GM19372 (cell line): Measurements from ENCODE around the gene SYT2.
"Not testable (repeated sequence)": the region's sequence is repeated elsewhere in the genome, so short reads cannot be mapped to it uniquely, and the experiment has no call there.

Experiments used
- ATAC-seq: cut with Tn5 transposase; IDR thresholded peaks from one replicate; pipeline ENCODE4 v1.9.1; 2021; ENCODE audit warnings: mild to moderate bottlenecking, low read depth, moderate library complexity; ENCODE audit not compliant: unreplicated experiment

SYT2 gene

GRCh38 chr1:202627036-202627435, 83.2 kb downstream of the SYT2 start:
- ATAC-seq: not testable (repeated sequence)

GRCh38 chr1:202625416-202626360, 84.6 kb downstream of the SYT2 start:
- no peak for ATAC-seq

DNA sequence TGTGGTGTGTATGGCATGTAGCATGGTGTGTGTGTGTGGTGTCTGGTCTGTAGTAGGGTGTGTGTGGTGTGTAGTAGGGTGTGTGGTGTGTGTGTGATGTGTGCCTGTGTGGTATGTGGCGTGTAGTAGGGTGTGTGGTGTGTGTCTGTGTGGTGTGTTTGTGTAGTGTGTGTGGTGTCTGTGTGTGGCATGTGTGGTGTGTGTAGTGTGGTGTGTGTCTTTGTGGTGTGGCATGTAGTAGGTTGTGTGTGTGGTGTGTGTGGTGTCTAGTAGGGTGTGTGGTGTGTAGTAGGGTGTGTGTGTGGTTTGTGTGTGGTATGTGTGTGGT, 85.5 kb downstream of the SYT2 start:
- no peak for ATAC-seq

GRCh38 chr1:202624088-202624780, 86.0 kb downstream of the SYT2 start:
- ATAC-seq: no peak

DNA sequence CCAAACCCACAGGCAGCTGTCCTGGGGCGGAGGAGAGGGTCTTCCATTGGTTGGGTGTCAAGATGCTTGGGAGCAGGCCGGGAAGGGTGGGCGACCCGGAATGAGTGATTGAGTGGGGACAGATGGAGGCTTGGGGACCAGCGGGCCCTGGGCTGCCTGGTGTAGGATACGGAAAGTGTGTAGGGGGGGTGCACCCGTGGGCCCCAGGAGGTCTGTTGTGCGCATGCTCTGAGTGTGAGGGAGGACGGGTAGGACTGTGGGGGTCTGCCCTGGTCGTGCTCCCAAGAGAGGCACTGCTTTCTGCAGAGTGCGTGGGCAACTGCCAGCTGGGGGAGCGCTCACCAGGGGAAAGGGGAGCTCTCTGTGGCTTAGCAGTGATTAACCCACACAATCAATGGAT, 86.8 kb downstream of the SYT2 start:
- ATAC-seq: not testable (repeated sequence)

DNA sequence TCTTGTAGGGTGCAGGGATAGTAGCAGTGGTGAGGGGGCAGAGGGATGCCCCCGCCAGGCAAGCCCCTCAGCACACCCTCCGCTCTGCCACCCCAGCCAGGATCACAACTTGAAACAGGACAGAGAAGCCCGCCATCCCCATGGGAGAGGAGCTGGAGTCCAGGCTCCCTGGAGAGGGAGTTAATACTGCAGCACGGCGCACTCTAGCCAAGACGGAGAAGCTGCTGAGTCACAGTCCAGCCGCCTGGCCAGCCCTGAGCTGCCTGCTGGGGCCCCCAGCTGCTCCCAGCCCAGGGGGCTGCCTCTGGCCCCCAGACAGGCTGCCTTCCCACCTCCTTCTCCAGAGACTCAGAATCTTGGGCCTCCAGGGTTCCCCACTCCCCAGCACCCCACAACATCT, 87.2 kb downstream of the SYT2 start:
- no peak for ATAC-seq

GRCh38 chr1:202622388-202622787, 87.9 kb downstream of the SYT2 start:
- ATAC-seq: no peak

GRCh38 chr1:202621446-202621845, 88.8 kb downstream of the SYT2 start:
- no peak for ATAC-seq

GRCh38 chr1:202620036-202620435, 90.2 kb downstream of the SYT2 start:
- ATAC-seq: not testable (repeated sequence)

- ATAC-seq: no peak
Observed at GRCh38 chr1:202619505-202619904, 90.7 kb downstream of the SYT2 start.

DNA sequence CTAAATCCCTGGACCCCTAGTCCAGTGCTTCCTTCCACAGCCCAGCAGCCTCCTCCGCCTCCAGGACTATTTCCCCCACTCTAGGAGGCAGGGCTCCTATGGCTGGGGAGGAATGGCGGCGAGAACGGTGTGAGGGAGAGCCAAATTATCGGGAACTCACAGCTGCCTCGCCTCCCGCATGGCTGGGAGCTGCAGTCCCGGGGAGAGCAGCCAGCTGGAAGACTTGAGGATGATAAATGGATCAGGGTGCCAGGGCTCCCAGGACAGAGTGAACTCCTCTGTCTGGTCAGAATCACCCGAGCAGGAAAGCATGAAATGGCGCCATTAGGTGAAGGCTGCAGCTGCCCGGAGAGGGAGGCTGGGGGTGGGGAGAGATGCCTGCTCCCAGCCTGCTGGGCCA, 91.2 kb downstream of the SYT2 start:
- ATAC-seq: not testable (repeated sequence)

DNA sequence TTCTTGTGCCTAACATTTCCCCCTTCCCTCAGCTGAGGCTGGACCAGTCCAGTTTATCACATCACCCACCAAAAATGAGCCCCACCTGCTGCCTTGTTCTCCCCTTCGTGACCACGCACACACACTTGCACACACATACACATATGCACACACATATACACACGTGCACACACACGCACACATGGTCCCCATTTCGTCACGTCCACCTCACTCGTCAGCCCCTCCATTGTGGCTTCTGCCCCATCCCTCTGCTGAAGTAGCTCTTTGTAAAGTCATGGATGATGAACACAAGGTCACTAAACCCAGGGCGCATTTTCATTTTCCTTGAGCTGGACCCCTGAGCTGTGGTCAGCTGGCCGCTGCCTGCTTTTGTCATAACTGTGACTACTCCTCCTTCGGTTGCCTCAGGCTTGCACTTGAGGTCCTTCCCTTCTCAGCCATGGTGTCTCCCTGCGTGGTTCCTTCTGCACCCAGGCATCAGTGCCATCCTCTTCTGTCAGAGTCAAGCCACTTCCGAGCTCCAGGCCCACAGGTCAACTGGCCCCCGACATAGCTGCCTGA, 93.8 kb downstream of the SYT2 start:
- peak; percentile 22 for ATAC-seq

DNA sequence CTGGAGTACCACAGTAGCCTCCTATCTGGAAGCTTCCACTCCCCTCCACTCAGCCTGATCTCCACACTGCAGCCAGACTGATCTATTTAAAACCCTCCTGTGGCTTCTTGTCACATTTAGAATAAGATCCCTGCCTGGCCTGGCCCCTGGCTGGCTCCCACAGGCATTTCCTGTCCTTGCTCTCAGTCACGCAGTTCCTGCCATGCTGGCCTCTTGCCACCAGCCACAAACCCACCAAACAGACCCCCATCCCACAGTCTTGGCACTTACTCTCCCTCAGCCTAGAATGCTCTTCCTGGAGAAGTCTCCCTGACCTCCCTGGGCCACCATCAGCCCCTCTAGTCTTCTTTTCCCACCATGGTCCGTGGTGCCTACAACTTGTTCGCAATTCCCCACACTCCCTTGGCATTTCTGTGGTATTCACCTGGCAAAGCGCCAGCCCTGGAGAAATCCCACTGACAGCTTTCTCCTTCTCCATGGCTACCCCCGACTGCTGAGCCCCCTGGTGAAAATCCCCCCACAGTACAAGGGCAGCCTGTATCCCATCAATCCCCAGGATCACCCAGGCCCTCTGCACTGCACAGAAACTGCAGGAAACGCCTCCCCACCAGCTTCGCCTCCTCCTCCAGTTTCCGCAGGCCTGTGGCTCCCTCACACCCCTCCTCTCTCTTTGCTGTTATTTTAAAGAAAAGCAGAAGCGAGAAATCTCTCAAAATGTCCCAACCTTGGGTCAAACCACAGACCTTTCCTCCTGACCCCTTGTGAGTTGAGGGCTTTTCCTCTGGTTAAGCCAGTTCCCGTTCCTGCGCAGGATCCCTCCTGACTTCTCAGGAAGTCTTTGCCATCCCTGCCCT, 94.5 kb downstream of the SYT2 start:
- ATAC-seq: peak; percentile 66

DNA sequence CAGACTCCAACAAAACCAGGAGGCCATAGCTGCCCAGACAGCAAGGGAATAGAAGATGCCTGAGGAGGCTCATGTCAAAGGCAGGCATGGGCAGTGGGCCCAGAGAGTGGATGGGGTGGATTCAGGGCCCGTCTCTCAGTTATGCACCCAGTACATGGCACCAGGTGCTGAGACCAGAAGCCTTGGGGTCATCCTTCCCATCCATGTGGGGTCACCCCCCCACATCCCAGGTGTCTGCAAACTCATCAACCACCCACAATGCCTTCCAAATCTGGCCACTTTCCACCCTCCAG, 95.1 kb downstream of the SYT2 start:
- not testable (repeated sequence) for ATAC-seq

DNA sequence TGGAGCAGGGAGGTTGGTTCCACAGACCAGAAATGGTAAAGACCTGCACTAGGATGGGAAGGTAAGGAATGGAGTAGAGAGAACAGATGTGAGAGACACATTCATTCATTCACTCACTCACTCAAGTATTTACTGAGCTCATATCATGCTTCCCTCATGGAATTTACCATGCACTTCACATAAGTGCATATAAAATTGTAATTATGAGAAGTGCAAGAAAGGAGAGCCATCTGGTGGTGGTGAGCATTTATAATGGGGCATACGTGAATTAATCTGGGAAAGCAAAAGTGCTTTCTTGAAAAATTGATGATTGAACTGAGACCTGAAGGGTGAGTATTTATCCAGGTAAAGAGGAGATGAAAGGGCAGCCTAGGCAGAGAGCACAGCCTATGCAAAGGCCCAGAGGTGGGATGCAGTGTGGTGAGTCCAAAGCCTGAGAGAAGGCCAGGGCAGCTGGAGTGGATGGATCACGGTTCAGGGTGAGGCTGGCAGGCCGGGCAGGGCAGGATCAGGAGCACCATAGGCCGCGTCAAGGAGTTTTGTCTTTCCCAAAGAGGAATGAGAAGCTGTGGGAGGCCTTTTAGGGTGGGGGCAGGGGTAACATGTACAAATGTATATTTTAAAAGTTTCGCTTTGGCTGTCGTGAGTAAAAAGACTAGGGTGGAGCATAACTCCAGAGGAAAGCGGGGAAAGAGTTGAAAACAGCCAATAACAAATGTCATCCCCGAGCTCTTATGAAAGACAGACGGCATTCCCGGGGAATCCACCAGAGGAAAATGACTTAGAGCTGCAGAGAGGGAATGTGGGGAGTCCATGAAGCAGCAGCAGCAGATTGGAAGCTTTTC, 95.7 kb downstream of the SYT2 start:
- ATAC-seq: not testable (repeated sequence)

DNA sequence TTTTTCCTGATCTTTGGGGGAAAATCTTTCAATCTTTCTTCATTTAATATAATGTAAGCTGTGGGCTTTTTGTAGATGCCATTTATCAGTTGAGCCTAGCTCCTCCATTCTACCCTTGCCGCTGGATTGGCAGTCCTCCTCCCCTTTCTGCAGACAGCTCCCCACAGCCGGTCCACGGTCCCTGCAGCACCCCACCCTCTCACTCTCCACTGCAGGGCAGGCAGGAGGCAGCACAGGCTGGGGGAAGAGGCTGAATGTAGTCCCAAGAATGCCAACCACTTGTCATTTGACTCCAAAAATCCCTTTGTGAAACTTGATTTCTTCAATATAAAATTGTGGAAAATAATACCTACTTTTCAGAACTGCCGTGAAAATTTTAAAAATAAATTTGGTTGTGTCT, 96.7 kb downstream of the SYT2 start:
- no peak for ATAC-seq

- ATAC-seq: not testable (repeated sequence)
Observed at GRCh38 chr1:202612036-202612435, 98.2 kb downstream of the SYT2 start.

DNA sequence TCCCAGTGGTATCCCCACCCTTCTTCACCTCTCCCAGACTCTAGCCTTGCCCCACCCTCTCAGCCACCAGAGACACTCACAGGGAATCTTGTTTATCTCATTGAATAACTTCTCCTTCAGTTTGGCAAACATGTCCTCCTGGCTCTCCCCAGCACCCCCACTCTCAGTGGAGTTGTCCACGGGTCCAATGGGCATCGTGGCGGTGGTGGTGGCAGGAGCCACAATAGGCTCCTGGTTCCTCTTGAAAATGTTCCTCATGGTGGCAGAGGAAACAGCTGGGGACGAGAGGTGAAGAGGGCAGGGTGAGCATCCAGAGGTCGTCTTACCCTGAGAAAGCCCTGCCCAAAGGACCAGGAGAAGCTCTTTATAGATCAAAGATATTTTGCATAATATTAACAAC, 104.7 kb downstream of the SYT2 start:
- ATAC-seq: no peak

GRCh38 chr1:202603435-202603834, 106.8 kb downstream of the SYT2 start:
- no peak for ATAC-seq
